ENCODE data around the gene SOX11.

The SOX11 gene

DNA sequence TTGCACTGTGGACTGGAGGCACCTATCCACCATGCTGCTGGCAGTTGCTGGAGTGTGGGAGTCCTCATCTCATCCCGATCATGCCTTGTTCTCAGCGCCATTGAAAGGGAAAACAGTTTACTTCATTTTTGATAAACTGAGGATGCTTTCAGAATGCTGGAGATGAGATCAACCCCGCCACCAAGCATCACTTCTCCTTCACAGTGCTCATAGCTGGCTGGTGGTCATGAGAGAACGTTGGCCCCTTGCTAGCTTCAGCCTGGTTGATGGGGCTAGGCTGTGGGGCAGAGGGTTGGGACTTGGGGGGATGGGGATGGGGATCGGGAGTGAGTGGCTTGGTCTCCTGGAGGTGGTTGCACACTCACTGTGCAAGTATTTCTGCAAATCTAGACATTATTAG, 30.1 kb downstream of the SOX11 start:
- H3K4me2 ChIP-seq (ENCODE audit: low read length) = no peak overlapping the region
- TF ChIP-seq CTCF (IDR thresholded peaks at IDR 0.05; ENCODE audit: low read length) (no peak), EZH2 (IDR thresholded peaks at IDR 0.05; ENCODE audit: borderline replicate concordance, low read length) (no peak)
- no peak overlapping the region for H2AFZ ChIP-seq (ENCODE audit: low read length)
- no peaks in the 10 kb centered on the region for H4K20me1 ChIP-seq (ENCODE audit: insufficient read depth, low read length)
- no peak overlapping the region for H3K27ac ChIP-seq (ENCODE audit: low read depth, low read length, poor library complexity, severe bottlenecking)
- H3K4me3 ChIP-seq (ENCODE audit: low read depth, low read length, poor library complexity, severe bottlenecking) = no peak overlapping the region
- H3K9me3 ChIP-seq (ENCODE audit: low read length) = peaks cover 8% of the 10 kb centered on the region
- H3K27me3 ChIP-seq (ENCODE audit: insufficient read depth, low read length) = no peaks in the 10 kb centered on the region; the same call in 1 of the 2 replicates
- H3K4me1 ChIP-seq (ENCODE audit: insufficient read depth, low read length, severe bottlenecking) = no peaks in the 10 kb centered on the region
- no peaks in the 10 kb centered on the region for H3K36me3 ChIP-seq (ENCODE audit: insufficient read depth, low read length)
- H3K9ac ChIP-seq (ENCODE audit: low read length) = no peak overlapping the region
- H3K79me2 ChIP-seq (ENCODE audit: insufficient read depth, low read length) = no peaks in the 10 kb centered on the region
- H3F3A ChIP-seq (ENCODE audit: insufficient read depth, low read length) = no peaks in the 10 kb centered on the region
- no peaks in the 10 kb centered on the region for H3K9me2 ChIP-seq (ENCODE audit: low read depth, low read length)

DNA sequence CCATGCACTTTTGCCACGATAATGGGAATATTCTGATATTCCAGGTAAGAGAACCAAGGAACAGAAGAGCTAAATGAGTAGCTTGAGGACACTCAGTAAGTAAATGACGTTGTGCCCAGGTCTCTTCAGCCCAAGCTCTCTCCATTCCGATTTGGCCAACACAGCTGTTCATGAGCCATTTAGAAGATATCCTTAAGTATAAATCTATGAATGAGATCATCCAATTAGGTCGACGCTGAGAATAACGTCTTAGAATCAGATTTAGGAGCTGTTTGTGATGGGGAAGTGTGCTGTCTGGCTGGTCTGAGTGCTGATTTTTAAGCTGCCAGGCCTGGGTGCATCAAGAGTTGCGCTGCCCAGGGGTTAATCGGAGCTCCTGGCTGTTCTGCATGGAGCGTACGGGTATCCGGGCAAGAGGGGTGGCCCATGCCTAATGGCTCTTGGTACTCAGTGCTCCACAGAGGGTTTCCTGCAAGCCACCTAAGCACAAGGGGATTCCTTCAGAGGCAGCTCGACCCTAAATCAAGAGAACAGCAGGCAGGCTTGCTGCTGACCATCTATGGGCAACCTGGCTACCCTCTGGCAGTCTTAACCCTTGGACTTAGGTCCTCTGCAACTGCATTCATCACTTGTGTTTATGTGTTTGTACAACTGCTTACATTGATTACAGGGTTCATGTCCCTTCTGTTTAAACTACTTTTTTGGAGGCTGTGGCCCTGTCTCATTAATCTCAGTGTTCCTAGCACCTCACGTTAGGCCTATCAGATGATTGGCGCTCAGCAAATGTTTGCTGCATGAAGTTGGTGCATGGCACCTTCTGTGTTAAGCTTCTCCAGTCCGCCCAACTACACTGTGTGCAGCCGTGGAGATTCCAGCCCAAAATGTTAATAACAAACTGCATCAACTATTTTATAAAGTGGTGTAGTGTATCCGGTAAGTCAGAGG, 31.9 kb downstream of the SOX11 start:
- H3F3A ChIP-seq (ENCODE audit: insufficient read depth, low read length) = no peaks in the 10 kb centered on the region
- H4K20me1 ChIP-seq (ENCODE audit: insufficient read depth, low read length) = no peaks in the 10 kb centered on the region
- H3K4me1 ChIP-seq (ENCODE audit: insufficient read depth, low read length, severe bottlenecking) = no peaks in the 10 kb centered on the region
- H3K9me2 ChIP-seq (ENCODE audit: low read depth, low read length) = no peaks in the 10 kb centered on the region
- H3K36me3 ChIP-seq (ENCODE audit: insufficient read depth, low read length) = no peaks in the 10 kb centered on the region
- H3K4me3 ChIP-seq (ENCODE audit: low read depth, low read length, poor library complexity, severe bottlenecking) = no peak overlapping the region
- no peak overlapping the region for H2AFZ ChIP-seq (ENCODE audit: low read length)
- H3K27me3 ChIP-seq (ENCODE audit: insufficient read depth, low read length) = no peaks in the 10 kb centered on the region; the same call in 1 of the 2 replicates
- H3K27ac ChIP-seq (ENCODE audit: low read depth, low read length, poor library complexity, severe bottlenecking) = no peak overlapping the region
- no peak for TF ChIP-seq EZH2 (IDR thresholded peaks at IDR 0.05; ENCODE audit: borderline replicate concordance, low read length)
- no peak for TF ChIP-seq CTCF (IDR thresholded peaks at IDR 0.05; ENCODE audit: low read length)
- no peak overlapping the region for H3K9ac ChIP-seq (ENCODE audit: low read length)
- no peak overlapping the region for H3K4me2 ChIP-seq (ENCODE audit: low read length)
- peaks cover 8% of the 10 kb centered on the region for H3K9me3 ChIP-seq (ENCODE audit: low read length)
- H3K79me2 ChIP-seq (ENCODE audit: insufficient read depth, low read length) = no peaks in the 10 kb centered on the region

DNA sequence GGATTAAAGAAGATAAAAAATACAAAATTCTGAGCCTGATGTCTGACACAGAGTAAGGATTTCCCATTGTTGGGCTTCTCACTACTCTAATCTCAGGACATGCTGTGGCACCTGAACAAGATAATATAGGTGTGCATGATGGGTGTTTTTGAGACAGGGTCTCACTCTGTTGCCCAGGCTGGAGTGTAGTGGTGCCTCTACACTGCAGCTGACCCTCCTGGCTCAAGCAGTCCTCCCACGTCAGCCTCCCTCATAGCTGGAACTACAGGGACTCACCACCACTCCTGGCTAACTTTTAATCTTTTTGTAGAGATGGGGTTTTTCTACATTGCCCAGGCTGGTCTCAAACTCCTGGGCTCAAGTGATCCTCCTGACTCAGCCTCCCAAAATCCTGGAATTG, 32.9 kb downstream of the SOX11 start:
- H3K4me3 ChIP-seq (ENCODE audit: low read depth, low read length, poor library complexity, severe bottlenecking) = no peak overlapping the region

More for the DNA sequence above, 32.9 kb downstream of the SOX11 start:
- Histone ChIP-seq H3K9me2 (ENCODE audit: low read depth, low read length) (no peaks in the 10 kb centered on the region), H3K9ac (ENCODE audit: low read length) (no peak overlapping the region), H2AFZ (ENCODE audit: low read length) (no peak overlapping the region), H3K4me2 (ENCODE audit: low read length) (no peak overlapping the region), H3F3A (ENCODE audit: insufficient read depth, low read length) (no peaks in the 10 kb centered on the region), H4K20me1 (ENCODE audit: insufficient read depth, low read length) (no peaks in the 10 kb centered on the region), H3K36me3 (ENCODE audit: insufficient read depth, low read length) (no peaks in the 10 kb centered on the region), H3K79me2 (ENCODE audit: insufficient read depth, low read length) (no peaks in the 10 kb centered on the region), H3K4me1 (ENCODE audit: insufficient read depth, low read length, severe bottlenecking) (no peaks in the 10 kb centered on the region), H3K27me3 (ENCODE audit: insufficient read depth, low read length) (no peaks in the 10 kb centered on the region), H3K27ac (ENCODE audit: low read depth, low read length, poor library complexity, severe bottlenecking) (no peak overlapping the region), H3K9me3 (ENCODE audit: low read length) (peaks cover 1% of the 10 kb centered on the region; the same call in 1 of the 2 replicates)
- TF ChIP-seq EZH2 (IDR thresholded peaks at IDR 0.05; ENCODE audit: borderline replicate concordance, low read length) = no peak
- no peak for TF ChIP-seq CTCF (IDR thresholded peaks at IDR 0.05; ENCODE audit: low read length)
